Suprapubic skin (tissue), 4 donors: ENCODE data around the gene CHST12. TPM values are rescaled to one million over a fixed set of nuclear protein-coding genes. Genes with fewer than 3 reads are reported as not detected.

Experiments
- DNase-seq, 2 donors: peaks; one replicate each; pipeline ENCODE4 v3.0.0-alpha.2; 2019; ENCODE audit warnings: low spot score in 2 of 2
- H3K27ac ChIP-seq: fragments of 200-600 bp; sonication (generic); one replicate; pipeline ENCODE4 v1.5.1; 2019
- H3K27me3 ChIP-seq: fragments of 200-600 bp; sonication (generic); one replicate; pipeline ENCODE4 v1.5.1; 2019
- H3K36me3 ChIP-seq: fragments of 200-600 bp; sonication (generic); one replicate; pipeline ENCODE4 v1.5.1; 2019
- H3K4me1 ChIP-seq: fragments of 200-600 bp; sonication (generic); one replicate; pipeline ENCODE4 v1.5.1; 2019
- H3K4me3 ChIP-seq: fragments of 200-600 bp; sonication (generic); one replicate; pipeline ENCODE4 v1.5.1; 2019; ENCODE audit warnings: mild to moderate bottlenecking
- H3K9me3 ChIP-seq: fragments of 200-600 bp; sonication (generic); one replicate; pipeline ENCODE4 v1.5.1; 2019
- CTCF ChIP-seq, 2 donors: fragments of 200-600 bp in 1 of 2; fragments of 450-650 bp in 1 of 2; sonication (generic) in 1 of 2; IDR thresholded peaks; one replicate each; pipeline ENCODE4 v1.5.1; 2016 to 2019; ENCODE audit warnings: antibody characterized with exemption in 2 of 2, mild to moderate bottlenecking in 1 of 2, moderate library complexity in 1 of 2
- EP300 ChIP-seq: sonication (generic); formaldehyde crosslinking; IDR thresholded peaks from one replicate; pipeline ENCODE4 v1.6.1; 2017; ENCODE audit warnings: antibody characterized with exemption
- POLR2A ChIP-seq, 2 donors: fragments of 450-650 bp; IDR thresholded peaks; one replicate each; pipeline ENCODE4 v1.6.1; 2017; ENCODE audit warnings: antibody characterized with exemption in 2 of 2, mild to moderate bottlenecking in 2 of 2, moderate library complexity in 2 of 2
- POLR2AphosphoS5 ChIP-seq, 3 donors: sonication (generic); formaldehyde crosslinking; IDR thresholded peaks; one replicate each; pipeline ENCODE4 v1.6.1; 2017; ENCODE audit warnings: antibody characterized with exemption in 3 of 3
- WGBS: methylation state at CpG from one replicate; pipeline ENCODE4 v1.1.5; 2018; 5-methylcytosine and 5-hydroxymethylcytosine counted together
- total RNA-seq, 4 donors: library from RNA; depleted of rRNA; stranded (reverse); fragments of >200 nt; gene quantifications; one replicate each; pipeline ENCODE4 v1.1.0, GENCODE V29; 2016

Gene CHST12
- total RNA-seq, 4 donors from 2014 or later: 9.9 to 55.8 (median 24.5) TPM

GRCh38 chr7:2445898-2446555 is 42.6 kb downstream of the CHST12 start:
- H3K27me3 ChIP-seq: no peaks in the 10 kb centered on the region
- no peak overlapping the region for H3K4me3 ChIP-seq
- 88% methylated on average over 21 of the region's 21 CpGs for WGBS
- no peaks in the 10 kb centered on the region for H3K9me3 ChIP-seq
- peaks cover 9% of the 10 kb centered on the region for H3K36me3 ChIP-seq
- peak overlapping the region; percentile 42 for H3K27ac ChIP-seq
- no peak for DNase-seq
- H3K4me1 ChIP-seq: peaks cover 34% of the 10 kb centered on the region
- TF ChIP-seq CTCF (IDR thresholded peaks at IDR 0.05): no peak
- no peak for TF ChIP-seq POLR2AphosphoS5 (IDR thresholded peaks at IDR 0.05)
- TF ChIP-seq POLR2A (IDR thresholded peaks at IDR 0.05): no peak
- no peak for TF ChIP-seq EP300

GRCh38 chr7:2446676-2447075 is 43.3 kb downstream of the CHST12 start:
- no peaks in the 10 kb centered on the region for H3K9me3 ChIP-seq
- no peak overlapping the region for H3K4me3 ChIP-seq
- 80% methylated on average over 6 of the region's 10 CpGs for WGBS
- H3K27me3 ChIP-seq: no peaks in the 10 kb centered on the region
- TF ChIP-seq POLR2AphosphoS5 (IDR thresholded peaks at IDR 0.05) (no peak), EP300 (no peak), CTCF (IDR thresholded peaks at IDR 0.05) (no peak), POLR2A (IDR thresholded peaks at IDR 0.05) (no peak)
- DNase-seq: no peak
- peaks cover 36% of the 10 kb centered on the region for H3K4me1 ChIP-seq
- H3K27ac ChIP-seq: no peak overlapping the region
- peaks cover 9% of the 10 kb centered on the region for H3K36me3 ChIP-seq

GRCh38 chr7:2450198-2451107 is 47.0 kb downstream of the CHST12 start:
- no peak for TF ChIP-seq EP300
- TF ChIP-seq POLR2AphosphoS5 (IDR thresholded peaks at IDR 0.05): no peak
- no peak for TF ChIP-seq CTCF (IDR thresholded peaks at IDR 0.05)
- TF ChIP-seq POLR2A (IDR thresholded peaks at IDR 0.05): no peak
- no peak overlapping the region for H3K27ac ChIP-seq

GRCh38 chr7:2451171-2452073 is 48.0 kb downstream of the CHST12 start:
- Histone ChIP-seq H3K36me3 (peaks cover 4% of the 10 kb centered on the region), H3K27ac (no peak overlapping the region), H3K9me3 (no peaks in the 10 kb centered on the region), H3K4me3 (peak overlapping the region; percentile 37), H3K27me3 (no peaks in the 10 kb centered on the region), H3K4me1 (peaks cover 20% of the 10 kb centered on the region)
- DNase-seq: peak; percentile 87 to 92
- WGBS: 20% methylated on average over 4 of the region's 34 CpGs
- TF ChIP-seq EP300: no peak
- peak; percentile 77 to 90 for TF ChIP-seq CTCF (IDR thresholded peaks at IDR 0.05)

More at GRCh38 chr7:2450198-2451107, 47.0 kb downstream of the CHST12 start:
- 37% methylated on average over 31 of the region's 32 CpGs for WGBS
- Histone ChIP-seq H3K27me3 (no peaks in the 10 kb centered on the region), H3K36me3 (peaks cover 4% of the 10 kb centered on the region), H3K4me1 (peaks cover 30% of the 10 kb centered on the region), H3K9me3 (no peaks in the 10 kb centered on the region), H3K4me3 (no peak overlapping the region)
- no peak for DNase-seq
